ENCODE measurements around the gene EEIG1. TPM values are rescaled to one million over a fixed set of nuclear protein-coding genes. Genes with fewer than 3 reads are reported as not detected.
A peak's percentile ranks its signal among the peaks of the same experiment; 100 is the strongest.

The EEIG1 gene
- polyA plus RNA-seq, 1 experiment, result 26.6 TPM

DNA sequence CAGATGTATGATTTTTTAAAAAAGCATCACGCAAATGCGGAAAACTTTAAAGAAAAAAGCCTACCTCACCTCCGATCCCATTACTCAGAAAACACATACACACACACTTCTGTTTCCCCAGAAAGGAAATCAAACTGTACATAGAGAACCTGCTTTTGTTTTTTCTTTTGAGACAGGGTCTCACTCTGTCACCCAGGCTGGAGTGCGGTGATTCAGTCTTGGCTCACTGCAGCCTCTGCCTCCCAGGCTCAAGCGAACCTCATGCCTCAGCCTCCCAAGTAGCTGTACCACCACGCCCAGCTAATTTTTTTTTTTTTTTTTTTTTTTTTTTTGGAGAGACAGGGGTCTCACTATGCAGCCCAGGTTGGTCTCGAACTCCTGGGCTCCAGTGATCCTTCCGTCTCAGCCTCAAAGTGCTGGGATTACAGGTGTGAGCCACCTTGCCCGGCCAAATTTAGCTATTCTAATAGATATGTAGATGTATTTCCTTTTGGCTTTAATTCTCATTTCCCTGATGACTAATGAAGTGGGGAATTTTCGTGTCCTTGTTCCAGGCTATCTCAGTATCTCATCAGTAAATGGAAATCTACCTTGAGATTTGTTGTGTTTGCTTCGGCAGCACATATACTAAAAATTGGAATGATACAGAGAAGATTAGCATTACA is 25.7 kb upstream of the EEIG1 start:
- H3K27me3 ChIP-seq (ENCODE audit: control insufficient read depth, insufficient read depth, low read length), result no peaks in the 10 kb centered on the region
- no peak for DNase-seq (ENCODE audit: low read depth)
- H3K4me3 ChIP-seq (ENCODE audit: low read depth, low read length), result no peak overlapping the region
- TF ChIP-seq, protein P1, sequence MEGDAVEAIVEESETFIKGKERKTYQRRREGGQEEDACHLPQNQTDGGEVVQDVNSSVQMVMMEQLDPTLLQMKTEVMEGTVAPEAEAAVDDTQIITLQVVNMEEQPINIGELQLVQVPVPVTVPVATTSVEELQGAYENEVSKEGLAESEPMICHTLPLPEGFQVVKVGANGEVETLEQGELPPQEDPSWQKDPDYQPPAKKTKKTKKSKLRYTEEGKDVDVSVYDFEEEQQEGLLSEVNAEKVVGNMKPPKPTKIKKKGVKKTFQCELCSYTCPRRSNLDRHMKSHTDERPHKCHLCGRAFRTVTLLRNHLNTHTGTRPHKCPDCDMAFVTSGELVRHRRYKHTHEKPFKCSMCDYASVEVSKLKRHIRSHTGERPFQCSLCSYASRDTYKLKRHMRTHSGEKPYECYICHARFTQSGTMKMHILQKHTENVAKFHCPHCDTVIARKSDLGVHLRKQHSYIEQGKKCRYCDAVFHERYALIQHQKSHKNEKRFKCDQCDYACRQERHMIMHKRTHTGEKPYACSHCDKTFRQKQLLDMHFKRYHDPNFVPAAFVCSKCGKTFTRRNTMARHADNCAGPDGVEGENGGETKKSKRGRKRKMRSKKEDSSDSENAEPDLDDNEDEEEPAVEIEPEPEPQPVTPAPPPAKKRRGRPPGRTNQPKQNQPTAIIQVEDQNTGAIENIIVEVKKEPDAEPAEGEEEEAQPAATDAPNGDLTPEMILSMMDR (IDR thresholded peaks at IDR 0.05; ENCODE audit: insufficient read depth, low read depth, low read length), result no peak
- no peaks in the 10 kb centered on the region for H3K36me3 ChIP-seq (ENCODE audit: control insufficient read depth, insufficient read depth, low read length)
- CTCF ChIA-PET, result interaction anchor here (1.0 to 2.2 kb wide), 7 partner anchors 10 to 64 kb away, joined by 3 to 12 read pairs (median 4); partner anchors contain the start of gene EEIG1
- POLR2A ChIA-PET, result interaction anchor here (0.6 kb wide), 1 partner anchor 21 kb away, joined by 6 read pairs; no protein-coding TSS in a partner anchor

DNA sequence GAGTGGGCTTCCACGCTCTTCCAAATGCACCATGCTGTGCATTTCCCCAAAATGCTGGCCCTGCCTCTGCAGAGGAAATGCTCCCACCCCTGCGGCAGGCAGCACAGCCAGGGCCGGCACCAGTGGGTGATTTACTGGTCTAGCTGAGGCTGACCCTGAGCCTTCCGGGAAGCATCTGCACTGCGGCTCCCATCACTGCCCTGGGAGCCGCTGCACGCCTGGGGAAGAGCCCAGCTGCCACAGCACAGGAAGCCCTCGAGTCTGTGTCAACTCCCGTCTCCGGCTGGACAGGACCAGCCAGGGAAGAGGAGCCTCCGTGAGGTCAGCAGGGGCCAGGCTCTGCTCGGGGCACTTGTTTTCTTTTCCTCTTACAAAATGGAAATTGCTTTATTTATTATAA is 25.1 kb upstream of the EEIG1 start:
- TF ChIP-seq, protein P1 (IDR thresholded peaks at IDR 0.05; ENCODE audit: insufficient read depth, low read depth, low read length), result no peak
- Histone ChIP-seq H3K36me3 (ENCODE audit: control insufficient read depth, insufficient read depth, low read length) (no peaks in the 10 kb centered on the region), H3K27me3 (ENCODE audit: control insufficient read depth, insufficient read depth, low read length) (no peaks in the 10 kb centered on the region), H3K4me3 (ENCODE audit: low read depth, low read length) (no peak overlapping the region)
- ChIA-PET POLR2A (interaction anchor here (0.6 kb wide), 1 partner anchor 21 kb away, joined by 6 read pairs; no protein-coding TSS in a partner anchor), CTCF (interaction anchor here (1.0 to 2.2 kb wide), 4 partner anchors 16 to 63 kb away, joined by 3 to 12 read pairs (median 8); no protein-coding TSS in a partner anchor)
- no peak for DNase-seq (ENCODE audit: low read depth)

DNA sequence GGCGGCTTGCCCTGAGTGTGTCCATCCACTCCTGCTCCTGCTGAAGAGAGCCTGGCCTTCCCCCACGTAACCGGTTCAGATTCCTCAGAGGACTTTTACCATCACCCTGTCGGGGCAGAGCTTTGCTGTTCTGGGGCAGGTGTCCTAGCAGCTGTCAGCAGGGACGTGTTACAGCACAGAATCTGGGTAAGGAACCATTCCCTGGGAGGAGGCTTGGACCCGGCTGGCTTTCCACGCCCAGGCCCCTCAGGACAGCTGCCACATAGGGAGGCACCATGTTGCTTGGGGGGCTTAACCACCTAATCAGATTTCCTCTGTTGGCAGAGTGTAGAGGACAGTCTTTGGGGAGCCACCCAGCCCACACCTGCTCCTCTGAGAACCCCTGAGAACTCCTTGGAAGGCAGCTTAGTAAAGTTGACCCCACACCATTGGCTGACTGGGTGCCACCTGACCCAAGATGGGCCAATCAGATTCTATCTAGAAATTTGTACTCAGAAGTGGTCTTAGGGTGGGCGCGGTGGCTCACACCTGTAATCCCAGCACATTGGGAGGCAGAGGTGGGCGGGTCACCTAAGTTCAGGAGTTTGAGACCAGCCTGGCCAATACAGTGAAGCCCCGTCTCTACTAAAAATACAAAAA is 23.3 kb upstream of the EEIG1 start:
- DNase-seq (ENCODE audit: low read depth), result no peak
- no peak overlapping the region for H3K4me3 ChIP-seq (ENCODE audit: low read depth, low read length)
- TF ChIP-seq, protein P1 (IDR thresholded peaks at IDR 0.05; ENCODE audit: insufficient read depth, low read depth, low read length), result no peak
- CTCF ChIA-PET, result interaction anchor here (1.5 to 2.2 kb wide), 3 partner anchors 17 to 61 kb away, joined by 3 to 12 read pairs (median 4); no protein-coding TSS in a partner anchor
- no peaks in the 10 kb centered on the region for H3K36me3 ChIP-seq (ENCODE audit: control insufficient read depth, insufficient read depth, low read length)
- POLR2A ChIA-PET, result no interaction called here
- H3K27me3 ChIP-seq (ENCODE audit: control insufficient read depth, insufficient read depth, low read length), result no peaks in the 10 kb centered on the region

DNA sequence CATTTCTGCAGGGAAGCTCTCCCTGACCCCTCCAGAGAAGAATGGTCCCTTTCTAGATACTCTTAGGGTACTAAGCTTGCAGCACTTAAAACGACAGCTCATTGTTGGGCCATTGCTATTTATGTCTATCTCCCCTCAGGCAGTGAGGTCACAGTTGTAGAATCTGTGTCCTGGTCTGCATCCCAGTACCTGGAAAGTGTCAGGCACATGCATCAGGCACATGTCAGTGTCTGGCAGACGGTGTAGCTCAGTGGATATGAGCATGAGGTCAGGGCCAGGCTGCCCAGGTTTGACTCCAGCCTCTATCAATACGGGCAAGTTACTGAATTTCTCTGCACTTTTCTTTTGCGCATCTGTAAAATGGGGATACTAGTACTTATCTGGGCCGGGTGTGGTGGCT is 22.2 kb upstream of the EEIG1 start:
- Histone ChIP-seq H3K27me3 (ENCODE audit: control insufficient read depth, insufficient read depth, low read length) (no peaks in the 10 kb centered on the region), H3K36me3 (ENCODE audit: control insufficient read depth, insufficient read depth, low read length) (no peaks in the 10 kb centered on the region), H3K4me3 (ENCODE audit: low read depth, low read length) (no peak overlapping the region)
- TF ChIP-seq, protein P1 (IDR thresholded peaks at IDR 0.05; ENCODE audit: insufficient read depth, low read depth, low read length), result no peak
- ChIA-PET CTCF (interaction anchor here (1.2 to 1.7 kb wide), 5 partner anchors 16 to 115 kb away, joined by 3 to 5 read pairs (median 3); partner anchors contain the start of genes NAIF1 and SLC25A25), POLR2A (no interaction called here)
- no peak for DNase-seq (ENCODE audit: low read depth)

DNA sequence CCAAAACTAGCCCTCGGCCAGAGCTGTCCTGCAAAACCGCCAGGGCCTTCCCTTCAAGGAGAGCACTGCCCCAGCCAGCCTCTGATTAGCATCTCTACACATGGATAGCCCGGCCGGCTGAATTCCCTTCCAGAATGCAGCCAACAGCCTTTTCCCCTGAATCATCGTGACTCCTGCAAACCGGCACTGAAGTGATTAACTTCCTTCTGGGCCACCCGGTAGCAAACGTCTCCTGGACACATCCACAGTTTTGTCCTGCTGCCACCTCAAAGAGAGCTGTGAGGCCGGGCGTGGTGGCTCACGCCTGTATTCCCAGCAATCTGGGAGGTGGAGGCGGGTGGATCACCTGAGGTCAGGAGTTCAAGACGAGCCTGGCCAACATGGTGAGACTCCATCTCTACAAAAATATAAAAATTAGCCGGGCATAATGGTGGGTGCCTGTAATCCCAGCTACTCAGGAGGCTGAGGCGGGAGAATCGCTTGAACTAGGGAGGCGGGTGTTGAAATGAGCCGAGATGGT is 21.1 kb upstream of the EEIG1 start:
- H3K4me3 ChIP-seq (ENCODE audit: low read depth, low read length), result no peak overlapping the region
- TF ChIP-seq, protein P1 (IDR thresholded peaks at IDR 0.05; ENCODE audit: insufficient read depth, low read depth, low read length), result no peak
- peak; percentile 74 for DNase-seq (ENCODE audit: low read depth)
- POLR2A ChIA-PET, result no interaction called here
- no peaks in the 10 kb centered on the region for H3K27me3 ChIP-seq (ENCODE audit: control insufficient read depth, insufficient read depth, low read length)
- CTCF ChIA-PET, result interaction anchor here (1.0 to 1.7 kb wide), 5 partner anchors 34 to 116 kb away, joined by 3 to 5 read pairs (median 4); partner anchors contain the start of genes NAIF1 and SLC25A25
- no peaks in the 10 kb centered on the region for H3K36me3 ChIP-seq (ENCODE audit: control insufficient read depth, insufficient read depth, low read length)

Measured in BJ (cell line).